Stimulated activated CD4-positive, alpha-beta T cell treated with anti-CD3 and anti-CD28 coated beads, Interleukin-12 subunit alpha, Interleukin-12 subunit beta, amount 100 ng/mL, for 4 hours (primary cell): ENCODE results near the gene C1orf232.

Experiments used
- DNase-seq: peaks from one replicate; pipeline ENCODE4 v3.0.0-alpha.2; 2020

The C1orf232 gene

GRCh38 chr1:26122988-26123973, 45.5 kb downstream of the C1orf232 start:
- DNase-seq: no peak

DNA sequence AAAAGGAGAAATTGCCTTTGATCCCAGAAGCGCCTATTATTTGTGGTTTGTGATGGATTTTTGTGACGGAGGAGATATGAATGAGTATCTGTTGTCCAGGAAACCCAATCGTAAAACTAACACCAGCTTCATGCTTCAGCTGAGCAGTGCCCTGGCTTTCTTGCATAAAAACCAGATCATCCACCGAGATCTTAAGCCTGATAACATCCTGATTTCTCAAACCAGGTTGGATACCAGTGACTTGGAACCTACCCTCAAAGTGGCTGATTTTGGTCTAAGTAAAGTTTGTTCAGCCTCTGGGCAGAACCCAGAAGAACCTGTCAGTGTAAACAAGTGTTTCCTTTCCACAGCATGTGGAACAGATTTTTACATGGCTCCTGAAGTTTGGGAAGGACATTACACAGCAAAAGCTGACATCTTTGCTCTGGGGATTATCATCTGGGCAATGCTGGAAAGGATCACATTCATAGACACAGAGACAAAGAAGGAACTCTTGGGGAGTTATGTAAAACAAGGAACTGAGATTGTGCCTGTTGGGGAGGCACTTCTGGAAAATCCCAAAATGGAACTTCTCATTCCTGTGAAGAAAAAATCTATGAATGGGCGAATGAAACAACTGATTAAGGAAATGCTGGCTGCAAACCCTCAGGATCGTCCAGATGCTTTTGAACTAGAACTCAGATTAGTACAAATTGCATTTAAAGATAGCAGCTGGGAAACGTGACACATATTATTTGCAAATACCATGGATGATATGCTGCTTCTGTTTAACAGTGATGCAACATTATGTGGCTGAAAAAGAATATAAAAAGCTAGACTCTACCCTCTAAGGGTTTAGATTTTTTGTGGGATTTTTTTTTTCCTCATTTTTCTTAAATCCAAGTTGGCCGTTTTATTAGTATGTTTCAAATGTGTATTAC, 46.6 kb downstream of the C1orf232 start:
- DNase-seq: no peak

DNA sequence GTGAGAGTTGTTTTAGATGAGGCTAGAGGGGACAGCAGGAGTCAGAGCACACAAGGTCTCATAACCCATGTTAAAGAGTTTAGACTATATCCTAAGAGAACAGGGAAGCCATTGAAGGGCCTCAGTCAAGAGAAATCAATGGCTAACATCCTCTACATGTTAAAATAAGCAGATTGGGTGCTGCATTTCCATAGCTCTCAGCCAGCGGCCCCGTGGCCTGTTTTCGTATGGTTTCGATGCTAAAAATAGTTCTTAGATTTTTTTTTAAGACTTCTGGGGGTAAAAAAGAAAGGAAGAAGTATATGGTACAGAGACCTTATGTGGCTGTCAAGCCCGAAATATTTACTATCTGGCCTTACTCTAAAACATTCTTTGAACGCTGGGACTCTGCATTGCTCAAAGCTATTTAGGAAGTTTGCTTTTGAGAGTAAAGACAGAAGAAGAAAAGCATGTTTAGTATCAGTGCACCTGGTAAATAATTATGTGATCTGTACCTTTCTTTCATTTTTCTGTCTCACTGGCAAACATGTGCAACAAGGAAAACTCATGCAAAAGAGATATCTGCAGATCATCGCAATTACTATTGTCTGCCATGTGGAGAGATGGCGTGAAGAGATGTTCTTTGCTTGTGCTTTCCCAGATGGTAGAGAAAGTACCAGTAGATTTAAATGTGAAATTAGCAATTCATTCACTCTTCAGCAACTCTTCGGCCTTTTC, 48.7 kb downstream of the C1orf232 start:
- no peak for DNase-seq

DNA sequence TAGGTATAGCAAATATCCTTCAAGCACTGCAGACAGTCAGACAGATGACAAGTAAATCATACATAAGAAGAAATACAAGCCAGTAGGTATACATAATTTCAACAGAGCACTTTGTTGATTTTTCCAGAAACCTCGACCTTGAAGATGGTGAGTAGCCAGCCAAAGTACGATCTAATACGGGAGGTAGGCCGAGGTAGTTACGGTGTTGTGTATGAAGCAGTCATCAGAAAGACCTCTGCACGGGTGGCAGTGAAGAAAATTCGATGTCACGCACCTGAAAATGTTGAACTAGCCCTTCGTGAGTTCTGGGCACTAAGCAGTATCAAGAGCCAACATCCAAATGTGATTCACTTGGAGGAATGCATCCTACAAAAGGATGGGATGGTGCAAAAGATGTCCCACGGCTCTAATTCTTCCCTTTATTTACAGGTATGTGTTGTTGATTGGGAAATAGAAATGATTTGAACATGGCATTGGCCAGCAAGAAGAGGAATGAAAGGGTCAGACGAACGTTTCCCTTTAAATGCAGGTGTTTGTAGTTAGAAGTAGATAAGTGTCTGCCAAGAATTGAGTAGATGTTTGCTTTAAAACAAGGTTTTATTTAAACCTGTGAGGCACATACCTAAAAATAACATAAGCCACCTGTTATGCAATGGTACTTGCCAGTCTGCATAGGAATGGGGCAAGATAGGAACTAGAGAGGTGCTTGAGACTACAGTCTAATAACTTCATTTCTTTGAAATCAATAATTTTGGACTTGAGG, 54.4 kb downstream of the C1orf232 start:
- no peak for DNase-seq
